COLO668 (cell line): ENCODE measurements around the gene ARMC5.
"Not testable (repeated sequence)": the region's sequence is repeated elsewhere in the genome, so short reads cannot be mapped to it uniquely, and the experiment has no call there.

ENCODE experiments used
- DNase-seq: peaks from one replicate; lab custom pipeline; 2025; ENCODE audit not compliant: unreplicated experiment; lab: John Stamatoyannopoulos, UW

Gene ARMC5, protein sequence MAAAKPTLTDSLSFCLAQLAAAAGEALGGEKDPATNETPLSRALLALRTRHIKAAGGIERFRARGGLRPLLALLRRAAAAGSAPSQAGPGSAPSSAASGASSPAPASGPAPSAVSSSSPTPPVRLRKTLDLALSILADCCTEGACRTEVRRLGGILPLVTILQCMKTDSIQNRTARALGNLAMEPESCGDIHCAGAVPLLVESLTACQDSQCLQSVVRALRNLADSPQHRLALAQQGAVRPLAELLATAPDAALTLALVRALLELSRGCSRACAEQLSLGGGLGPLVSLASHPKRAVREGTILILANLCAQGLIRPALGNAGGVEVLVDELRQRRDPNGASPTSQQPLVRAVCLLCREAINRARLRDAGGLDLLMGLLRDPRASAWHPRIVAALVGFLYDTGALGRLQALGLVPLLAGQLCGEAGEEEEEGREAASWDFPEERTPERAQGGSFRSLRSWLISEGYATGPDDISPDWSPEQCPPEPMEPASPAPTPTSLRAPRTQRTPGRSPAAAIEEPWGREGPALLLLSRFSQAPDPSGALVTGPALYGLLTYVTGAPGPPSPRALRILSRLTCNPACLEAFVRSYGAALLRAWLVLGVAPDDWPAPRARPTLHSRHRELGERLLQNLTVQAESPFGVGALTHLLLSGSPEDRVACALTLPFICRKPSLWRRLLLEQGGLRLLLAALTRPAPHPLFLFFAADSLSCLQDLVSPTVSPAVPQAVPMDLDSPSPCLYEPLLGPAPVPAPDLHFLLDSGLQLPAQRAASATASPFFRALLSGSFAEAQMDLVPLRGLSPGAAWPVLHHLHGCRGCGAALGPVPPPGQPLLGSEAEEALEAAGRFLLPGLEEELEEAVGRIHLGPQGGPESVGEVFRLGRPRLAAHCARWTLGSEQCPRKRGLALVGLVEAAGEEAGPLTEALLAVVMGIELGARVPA

DNA sequence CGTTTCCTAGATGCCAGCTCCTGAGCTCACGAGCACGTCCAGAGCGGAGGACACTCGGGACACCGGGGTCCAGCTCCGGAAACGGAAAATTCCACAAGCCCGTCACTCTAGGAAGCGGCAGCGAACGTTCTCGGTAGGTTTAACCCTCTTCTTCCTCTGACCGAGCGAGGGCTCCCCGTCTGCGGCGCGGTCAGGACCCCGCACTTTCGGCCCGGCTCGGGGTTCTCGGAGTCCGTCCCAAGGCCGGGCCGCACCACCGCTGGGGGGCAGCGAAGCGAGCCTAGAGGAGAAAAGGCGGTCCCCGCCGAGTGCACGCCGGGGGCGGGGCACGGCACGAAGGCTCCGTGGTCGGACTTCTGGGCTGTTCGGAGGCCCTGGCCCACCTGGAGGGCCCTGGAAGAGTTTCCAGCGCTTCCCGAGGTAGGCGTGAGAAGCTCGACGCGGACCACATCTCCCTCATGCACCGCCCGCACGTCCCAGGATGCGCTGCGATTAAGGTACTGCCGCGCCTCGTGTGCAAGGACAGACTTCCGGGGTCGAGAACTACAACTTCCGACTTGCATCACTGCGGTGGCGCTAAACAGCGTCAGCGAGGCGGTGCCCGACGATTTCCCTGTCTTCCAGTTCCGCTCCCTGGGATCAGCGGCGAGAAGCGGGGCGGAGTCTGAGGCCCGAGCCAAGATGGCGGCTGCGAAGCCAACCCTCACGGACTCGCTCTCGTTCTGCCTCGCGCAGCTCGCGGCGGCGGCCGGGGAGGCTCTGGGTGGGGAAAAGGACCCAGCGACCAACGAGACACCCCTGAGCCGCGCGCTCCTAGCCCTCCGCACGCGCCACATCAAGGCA lies at the start of gene ARMC5:
TSS of gene ARMC5 (plus strand) at position 658 of the 843 bp plus-strand sequence. CDS start at position 682, 24 bp downstream.
- DNase-seq, result peak; percentile 96

DNA sequence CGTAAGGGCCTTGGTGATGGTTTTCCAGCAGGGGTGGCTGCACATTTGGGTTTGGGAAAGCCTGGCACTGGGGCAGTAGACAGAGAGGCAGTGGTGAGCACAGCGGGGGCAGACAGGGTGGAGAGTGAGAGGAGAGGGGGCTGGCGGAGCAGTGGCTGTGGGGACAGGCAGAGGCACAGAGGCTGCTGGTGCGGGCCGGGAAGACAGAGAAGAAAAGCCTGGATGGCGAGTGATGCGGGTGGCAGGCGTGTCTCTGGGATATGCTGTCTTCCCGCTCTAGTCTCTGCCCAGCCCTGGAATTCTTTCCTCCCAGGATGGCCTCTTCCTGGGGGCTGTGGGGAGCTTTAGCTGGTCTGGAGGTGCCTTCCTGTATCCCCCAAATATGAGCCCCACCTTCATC lies 49.2 kb upstream of the ARMC5 start:
- DNase-seq, result no peak

DNA sequence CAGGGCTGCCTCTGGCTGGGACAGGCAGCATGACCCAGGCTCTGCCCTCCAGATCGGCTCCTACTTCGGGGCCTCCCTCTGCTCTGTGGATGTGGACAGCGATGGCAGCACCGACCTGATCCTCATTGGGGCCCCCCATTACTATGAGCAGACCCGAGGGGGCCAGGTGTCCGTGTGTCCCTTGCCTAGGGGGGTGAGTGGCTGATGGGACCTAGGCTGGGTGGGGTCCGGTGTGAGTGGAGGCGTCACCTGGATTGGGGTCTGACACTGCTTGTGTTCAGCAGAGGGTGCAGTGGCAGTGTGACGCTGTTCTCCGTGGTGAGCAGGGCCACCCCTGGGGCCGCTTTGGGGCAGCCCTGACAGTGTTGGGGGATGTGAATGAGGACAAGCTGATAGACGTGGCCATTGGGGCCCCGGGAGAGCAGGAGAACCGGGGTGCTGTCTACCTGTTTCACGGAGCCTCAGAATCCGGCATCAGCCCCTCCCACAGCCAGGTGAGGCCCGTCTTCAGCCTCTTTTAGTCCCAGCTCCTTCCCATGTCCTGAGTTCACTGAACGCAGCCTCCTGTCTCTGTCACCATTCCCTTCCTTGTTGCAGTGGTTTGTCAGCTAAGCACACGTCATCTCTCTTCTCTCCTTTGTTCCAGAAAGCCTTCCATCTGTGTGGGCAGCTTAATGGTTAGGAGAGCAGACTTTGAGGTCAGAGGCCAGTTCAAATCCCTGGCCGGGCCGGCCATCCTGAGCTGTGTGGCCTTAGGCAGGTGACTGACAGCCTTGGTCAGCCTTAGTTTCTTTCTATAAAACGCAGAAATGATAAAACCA lies 48.1 kb upstream of the ARMC5 start:
- DNase-seq, result no peak

DNA sequence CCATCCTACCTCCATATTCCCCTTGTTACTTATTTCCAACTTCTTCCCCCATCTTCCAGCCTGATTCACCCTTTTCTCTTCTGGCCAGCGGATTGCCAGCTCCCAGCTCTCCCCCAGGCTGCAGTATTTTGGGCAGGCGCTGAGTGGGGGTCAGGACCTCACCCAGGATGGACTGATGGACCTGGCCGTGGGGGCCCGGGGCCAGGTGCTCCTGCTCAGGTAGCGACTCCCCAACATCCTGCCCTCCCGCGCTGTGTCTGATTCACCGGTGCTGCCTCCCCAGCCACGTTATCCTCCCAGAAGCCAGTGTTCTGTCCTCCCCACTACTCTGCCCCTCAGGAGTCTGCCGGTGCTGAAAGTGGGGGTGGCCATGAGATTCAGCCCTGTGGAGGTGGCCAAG lies 46.6 kb upstream of the ARMC5 start:
- DNase-seq, result no peak

DNA sequence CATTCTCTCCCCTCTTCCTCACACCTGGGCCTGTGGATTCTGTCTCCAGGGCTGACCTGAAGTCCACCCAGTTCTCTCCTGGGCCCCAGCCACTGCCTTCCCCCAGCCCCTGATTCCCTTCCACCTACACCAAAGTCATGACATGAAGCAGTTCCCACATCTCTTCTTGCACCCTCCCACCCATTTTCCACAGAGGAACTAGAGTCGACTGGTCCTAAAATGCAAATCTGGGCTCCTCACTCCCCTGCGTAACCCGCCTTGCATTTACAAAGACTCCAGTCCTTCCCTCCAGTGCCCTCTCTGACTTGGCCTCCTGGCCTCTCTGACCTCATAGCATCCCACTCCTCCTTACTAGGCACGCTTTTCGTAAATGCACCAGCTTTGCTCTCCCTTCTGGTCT lies 45.9 kb upstream of the ARMC5 start:
- DNase-seq, result no peak

DNA sequence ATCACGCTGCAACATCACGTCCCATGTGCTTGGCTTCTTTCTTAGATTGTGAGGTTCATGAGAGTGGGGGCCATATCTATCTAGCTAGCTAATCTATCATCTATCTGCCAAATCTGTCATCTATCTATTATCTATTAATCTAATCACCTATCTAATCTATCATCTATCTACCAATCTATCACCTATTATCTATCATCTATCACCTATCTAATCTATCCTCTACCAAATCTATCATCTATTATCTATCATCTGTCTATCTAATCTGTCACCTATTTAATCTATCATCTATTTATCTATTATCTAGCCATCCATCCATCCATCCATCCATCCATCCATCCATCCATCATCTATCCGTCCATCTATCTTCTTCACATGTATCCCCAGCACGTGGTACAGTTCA lies 45.4 kb upstream of the ARMC5 start:
- no peak for DNase-seq

DNA sequence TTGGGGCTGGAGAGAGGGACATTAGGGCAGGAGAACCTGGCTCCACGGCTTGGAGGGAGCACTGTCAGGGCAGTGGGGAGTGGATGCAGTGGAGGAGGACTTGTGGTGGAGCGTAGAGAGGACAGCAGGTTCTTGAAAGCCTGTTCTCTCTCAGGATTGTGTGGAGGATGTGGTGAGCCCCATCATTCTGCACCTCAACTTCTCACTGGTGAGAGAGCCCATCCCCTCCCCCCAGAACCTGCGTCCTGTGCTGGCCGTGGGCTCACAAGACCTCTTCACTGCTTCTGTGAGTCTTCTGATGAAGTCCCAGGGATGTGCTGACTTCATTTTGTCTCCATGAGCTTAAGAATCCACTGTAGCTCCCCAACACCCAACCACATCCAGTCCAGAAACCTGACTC lies 44.6 kb upstream of the ARMC5 start:
- DNase-seq, result no peak

DNA sequence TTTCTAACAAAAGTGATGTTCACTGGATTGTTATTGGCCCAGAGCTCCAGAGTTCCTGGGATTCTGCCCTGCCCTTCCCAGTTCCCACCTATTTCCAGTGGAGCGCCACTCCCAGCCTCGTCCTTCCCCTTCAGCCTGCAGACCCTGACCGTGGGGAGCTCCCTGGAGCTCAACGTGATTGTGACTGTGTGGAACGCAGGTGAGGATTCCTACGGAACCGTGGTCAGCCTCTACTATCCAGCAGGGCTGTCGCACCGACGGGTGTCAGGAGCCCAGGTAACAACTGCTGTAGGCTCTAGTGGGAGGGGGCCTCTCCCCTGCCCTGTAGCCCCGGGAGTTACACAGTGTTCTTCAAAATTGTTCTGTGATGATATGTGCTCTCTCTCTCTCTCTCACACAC lies 42.9 kb upstream of the ARMC5 start:
- no peak for DNase-seq

DNA sequence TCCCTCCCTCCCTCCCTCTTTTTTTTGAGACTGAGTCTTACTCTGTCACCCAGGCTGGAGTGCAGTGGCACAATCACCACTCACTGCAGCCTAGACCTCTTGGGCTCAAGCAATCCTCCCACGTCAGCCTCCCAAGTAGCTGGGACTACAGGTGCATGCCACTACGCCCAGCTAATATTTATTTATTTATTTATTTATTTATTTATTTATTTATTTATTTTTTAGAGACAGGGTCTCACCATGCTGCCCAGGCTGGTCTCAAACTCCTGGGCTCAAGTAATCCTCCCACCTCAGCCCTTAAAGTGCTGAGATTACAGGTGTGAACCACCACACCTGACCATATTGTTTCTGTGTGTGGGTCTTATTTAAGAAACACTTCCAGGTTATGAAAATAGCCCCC lies 42.3 kb upstream of the ARMC5 start:
- not testable (repeated sequence) for DNase-seq

DNA sequence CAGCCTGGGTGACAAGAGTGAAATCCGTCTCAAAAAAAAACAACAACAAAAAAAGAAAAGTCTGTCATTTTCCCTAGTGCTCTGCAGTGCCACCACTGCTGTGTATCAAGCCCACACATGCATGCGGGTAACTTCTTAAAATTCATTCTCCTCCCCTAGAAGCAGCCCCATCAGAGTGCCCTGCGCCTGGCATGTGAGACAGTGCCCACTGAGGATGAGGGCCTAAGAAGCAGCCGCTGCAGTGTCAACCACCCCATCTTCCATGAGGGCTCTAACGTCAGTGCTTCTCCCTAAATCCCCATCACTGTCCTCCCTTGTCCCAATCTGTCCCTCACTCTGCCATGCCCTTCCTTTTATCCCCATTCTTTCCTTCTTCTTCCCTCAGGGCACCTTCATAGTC lies 41.4 kb upstream of the ARMC5 start:
- DNase-seq, result no peak

DNA sequence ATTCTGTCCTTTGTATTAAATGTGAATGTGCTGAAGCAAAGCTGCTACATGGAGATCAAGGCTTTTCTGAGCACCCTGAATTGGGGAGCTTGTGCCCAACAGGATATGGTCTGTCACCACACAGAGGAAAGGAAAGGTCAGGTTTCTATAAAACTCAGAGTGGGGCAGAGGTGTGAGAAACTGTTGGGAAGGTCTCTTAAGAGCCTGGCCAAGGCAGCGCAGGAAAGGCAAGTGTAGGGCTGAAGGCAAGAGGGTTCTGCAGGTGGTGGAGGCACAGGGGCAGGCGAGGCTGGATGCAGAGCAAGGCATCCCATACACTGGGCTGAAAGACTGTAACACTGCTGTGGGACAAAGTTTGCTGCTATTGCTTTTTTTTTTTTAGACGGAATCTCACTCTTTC lies 39.3 kb upstream of the ARMC5 start:
- no peak for DNase-seq

DNA sequence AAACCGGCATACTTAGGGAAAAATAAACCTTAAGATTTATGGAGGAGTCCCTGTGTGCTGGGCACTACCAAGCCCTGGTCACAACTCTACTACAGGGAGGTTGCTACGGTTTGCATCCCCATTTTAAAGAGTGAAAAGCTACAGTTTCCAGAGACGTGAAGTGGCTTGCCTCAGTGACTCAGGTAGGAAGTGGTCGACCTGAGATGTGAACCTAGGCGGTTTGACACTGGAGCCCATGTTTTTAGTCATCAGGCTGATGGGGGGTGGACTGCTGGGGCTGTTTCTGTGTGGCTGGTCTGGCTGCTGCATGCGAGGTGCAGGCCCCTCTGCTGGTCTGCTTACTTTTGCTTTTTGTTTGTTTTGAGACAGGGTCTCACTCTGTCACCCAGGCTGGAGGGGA lies 37.7 kb upstream of the ARMC5 start:
- DNase-seq, result no peak

DNA sequence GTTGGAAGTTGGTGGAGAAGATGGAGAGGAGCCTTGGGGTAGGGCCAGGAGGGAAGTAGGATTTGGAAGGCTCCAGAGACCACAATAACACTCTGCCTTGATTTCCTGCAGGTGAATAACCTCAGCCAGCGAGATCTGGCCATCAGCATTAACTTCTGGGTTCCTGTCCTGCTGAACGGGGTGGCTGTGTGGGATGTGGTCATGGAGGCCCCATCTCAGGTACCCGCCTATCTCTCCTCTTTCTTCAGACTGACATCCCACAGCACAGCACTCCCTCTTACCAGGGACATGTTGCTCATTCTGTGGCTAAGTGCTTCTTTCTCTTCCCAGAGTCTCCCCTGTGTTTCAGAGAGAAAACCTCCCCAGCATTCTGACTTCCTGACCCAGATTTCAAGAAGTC lies 36.1 kb upstream of the ARMC5 start:
- no peak for DNase-seq

DNA sequence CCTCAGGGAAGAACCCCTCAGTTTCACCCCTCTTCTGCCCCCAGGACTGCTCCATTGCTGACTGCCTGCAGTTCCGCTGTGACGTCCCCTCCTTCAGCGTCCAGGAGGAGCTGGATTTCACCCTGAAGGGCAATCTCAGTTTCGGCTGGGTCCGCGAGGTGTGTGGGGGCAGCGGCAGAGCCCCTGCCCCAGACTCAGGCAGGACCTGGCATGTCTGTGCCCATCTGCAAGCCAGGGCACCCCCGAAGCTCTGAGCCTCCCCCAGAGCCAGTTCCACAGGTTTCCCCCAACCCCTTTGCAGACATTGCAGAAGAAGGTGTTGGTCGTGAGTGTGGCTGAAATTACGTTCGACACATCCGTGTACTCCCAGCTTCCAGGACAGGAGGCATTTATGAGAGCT lies 35.5 kb upstream of the ARMC5 start:
- no peak for DNase-seq

DNA sequence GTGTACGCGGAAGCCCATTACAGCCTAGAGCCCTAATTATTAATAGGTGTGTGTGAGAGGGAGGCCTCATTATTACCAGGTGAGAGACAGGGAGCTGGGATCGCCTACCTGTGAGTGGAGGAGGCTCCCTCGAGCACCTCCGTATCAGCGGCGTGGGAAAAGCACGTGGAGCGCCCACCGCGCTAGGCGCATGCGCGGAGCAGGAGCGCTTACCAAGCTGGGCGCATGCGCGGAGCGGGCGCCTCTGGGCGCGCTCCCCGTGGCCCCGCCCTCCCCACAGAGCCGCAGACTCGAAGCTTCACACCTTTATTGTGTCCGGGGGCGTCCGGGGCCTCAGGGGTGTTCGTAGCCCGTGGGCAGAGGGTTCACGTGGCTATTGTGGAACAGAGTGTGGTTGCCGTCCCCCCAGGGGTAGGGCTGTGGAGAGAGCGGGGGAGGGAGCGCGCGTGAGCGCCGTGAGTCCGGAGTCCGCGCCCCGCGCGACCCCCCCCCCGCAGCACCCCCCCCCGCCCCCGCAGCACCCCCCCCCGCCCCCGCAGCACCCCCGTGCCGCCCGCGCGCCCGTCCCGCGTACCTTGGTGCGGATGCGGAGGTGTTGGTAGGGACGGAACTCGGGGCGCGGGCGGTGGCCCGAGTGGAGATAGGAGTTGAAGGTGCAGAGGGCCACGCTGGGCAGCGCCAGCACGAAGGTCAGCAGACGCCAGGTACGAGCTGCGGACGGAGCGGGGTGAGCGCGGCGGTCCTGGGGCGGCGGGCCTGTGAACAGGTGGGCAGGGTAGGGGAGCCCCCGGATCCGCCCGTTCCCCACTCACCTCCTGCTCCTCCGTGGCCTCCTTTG lies 31.6 kb upstream of the ARMC5 start:
- DNase-seq, result no peak

DNA sequence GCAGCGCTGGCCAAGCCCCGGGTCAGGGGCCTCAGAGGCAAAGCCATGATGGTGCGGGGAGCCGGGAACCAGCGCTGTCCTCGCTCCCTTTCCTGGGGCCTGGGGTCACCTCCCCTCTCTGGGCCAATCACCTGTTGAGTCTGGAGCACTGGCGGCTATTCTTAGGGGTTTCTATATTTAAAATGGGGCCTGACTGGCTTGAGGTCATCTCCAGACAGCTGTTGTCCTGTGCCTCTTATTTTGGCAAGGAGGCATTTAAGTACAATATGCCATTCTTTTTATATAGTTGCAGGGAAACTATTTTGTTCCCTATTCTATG lies 31.1 kb upstream of the ARMC5 start, which contains the start of gene COX6A2:
TSS of gene COX6A2 (minus strand) at position 82 of the 319 bp plus-strand sequence. CDS start at position 47, 35 bp downstream.
- DNase-seq, result no peak

DNA sequence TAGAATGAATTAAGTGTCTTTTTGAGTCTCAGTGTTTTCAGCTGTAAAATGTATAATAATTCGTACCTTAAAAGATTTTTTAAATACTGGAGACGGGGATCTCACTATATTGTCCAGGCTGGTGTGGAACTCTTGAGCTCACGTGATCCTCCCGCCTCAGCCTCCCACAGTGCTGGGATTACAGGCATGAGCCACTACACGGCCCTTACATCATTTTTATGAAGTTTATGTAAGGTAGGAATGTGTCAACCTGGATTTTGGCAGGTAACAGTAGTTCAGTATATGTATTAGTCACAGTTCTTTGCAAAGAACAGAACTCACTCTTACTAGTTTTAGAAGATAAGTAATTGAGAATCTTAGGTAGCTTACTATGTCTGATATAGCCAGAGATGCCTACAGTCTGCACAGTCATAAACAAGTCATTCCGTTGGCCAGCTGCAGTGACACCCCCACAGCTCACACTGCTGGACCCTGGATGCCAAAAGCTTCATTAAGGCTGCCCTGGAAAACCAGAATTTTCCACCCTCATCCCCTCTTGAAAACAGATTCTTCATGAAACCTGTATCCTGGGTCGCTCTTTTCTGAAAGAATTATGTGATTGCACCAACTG lies 30.6 kb upstream of the ARMC5 start:
- DNase-seq, result no peak

DNA sequence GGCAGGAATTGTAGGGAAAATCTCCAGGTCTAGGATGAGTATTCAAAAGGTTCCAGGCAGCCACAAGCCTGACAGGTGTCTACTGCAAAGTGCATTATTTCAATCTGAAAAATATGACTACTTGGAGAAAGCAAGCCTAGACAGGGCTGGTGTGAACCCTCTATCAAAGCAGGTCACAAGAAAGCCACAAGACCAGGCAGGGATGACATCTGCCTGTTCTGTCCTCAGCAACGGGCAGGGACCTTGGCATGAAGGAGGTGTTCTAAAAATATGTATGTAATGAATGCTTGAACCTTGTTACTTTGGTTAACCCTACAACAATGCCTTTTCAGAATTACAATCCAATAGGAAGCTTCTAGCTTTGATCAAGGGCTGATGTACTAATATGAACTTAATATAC lies 30.0 kb upstream of the ARMC5 start:
- no peak for DNase-seq

DNA sequence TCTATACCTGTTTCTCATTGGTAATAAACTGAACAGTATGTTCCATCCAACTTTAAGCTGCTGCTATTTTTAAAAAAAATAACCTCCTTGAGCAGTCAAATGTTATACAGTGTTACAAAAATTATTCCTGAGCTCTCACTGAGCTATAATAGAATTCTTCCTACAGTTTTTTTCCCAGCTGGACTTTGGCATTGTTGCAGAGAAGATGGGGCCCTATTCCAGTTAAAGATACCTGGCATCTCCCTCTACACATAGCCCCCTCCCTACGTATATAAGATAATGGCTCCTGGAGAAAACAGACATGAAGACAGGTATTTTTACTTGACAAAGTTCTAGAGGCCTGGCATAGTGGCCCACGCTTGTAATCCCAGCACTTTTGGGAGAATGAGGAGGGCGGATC lies 29.5 kb upstream of the ARMC5 start:
- no peak for DNase-seq
